Keratinocyte (primary cell): ENCODE results near the gene AQP6.

Experiments used
- EZH2 ChIP-seq: IDR thresholded peaks from one replicate; pipeline ENCODE4 v1.6.1; 2012; ENCODE audit warnings: inconsistent platforms, mild to moderate bottlenecking, low read length, moderate library complexity
- TF ChIP-seq, protein P1 (sequence below), 3 experiments: IDR thresholded peaks in 1 of 3; conservative IDR thresholded peaks in 1 of 3; optimal IDR thresholded peaks in 1 of 3; 2 replicates in 2 of 3; 3 replicates in 1 of 3; pipeline versions ENCODE3 to v1.5.1; 2011; ENCODE audit warnings: low read length in 3 of 3, mild to moderate bottlenecking in 3 of 3, moderate library complexity in 2 of 3, control low read depth in 1 of 3, inconsistent platforms in 1 of 3; ENCODE audit not compliant: insufficient read depth in 2 of 3; ENCODE audit errors: extremely low read depth in 1 of 3

DNA sequence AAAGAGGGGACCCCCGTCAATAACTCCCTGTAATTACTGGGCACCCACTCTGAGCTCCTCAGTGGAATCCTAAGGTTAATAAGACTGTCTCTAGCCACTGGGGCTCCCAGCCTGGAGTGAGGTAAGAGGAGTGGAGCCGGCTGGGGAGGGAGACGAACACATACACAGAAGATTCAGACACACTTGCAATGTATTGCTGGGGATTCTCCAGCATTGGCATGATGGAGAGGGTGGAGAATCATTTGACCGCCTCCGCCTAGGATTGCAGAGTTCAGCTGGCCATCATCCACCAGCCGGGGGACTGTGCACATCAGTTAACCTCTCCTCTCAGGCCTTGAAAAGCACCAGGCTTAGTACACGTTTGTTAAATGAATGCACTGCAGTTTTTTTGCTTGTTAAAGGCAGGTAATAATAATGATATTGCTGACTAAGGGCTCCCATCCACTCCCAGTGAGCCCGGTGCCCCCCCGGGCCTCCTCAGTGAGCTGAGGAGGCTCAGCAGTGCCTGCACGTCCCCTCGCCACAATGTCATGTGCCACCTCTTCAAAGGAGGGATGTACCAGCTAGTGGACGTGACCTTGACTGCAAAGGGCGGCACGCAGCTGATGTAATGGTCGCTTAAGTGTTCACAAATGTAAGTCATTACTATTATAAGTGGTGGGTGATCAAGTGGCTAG lies 48.7 kb upstream of the AQP6 start:
- TF ChIP-seq, protein P1, sequence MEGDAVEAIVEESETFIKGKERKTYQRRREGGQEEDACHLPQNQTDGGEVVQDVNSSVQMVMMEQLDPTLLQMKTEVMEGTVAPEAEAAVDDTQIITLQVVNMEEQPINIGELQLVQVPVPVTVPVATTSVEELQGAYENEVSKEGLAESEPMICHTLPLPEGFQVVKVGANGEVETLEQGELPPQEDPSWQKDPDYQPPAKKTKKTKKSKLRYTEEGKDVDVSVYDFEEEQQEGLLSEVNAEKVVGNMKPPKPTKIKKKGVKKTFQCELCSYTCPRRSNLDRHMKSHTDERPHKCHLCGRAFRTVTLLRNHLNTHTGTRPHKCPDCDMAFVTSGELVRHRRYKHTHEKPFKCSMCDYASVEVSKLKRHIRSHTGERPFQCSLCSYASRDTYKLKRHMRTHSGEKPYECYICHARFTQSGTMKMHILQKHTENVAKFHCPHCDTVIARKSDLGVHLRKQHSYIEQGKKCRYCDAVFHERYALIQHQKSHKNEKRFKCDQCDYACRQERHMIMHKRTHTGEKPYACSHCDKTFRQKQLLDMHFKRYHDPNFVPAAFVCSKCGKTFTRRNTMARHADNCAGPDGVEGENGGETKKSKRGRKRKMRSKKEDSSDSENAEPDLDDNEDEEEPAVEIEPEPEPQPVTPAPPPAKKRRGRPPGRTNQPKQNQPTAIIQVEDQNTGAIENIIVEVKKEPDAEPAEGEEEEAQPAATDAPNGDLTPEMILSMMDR (optimal IDR thresholded peaks at IDR 0.05 in 1 of 3, IDR thresholded peaks at IDR 0.05 in 1 of 3, conservative IDR thresholded peaks at IDR 0.05 in 1 of 3; ENCODE audit: extremely low read depth in 1 of 3, insufficient read depth in 2 of 3, low read length in 3 of 3), result no peak
- TF ChIP-seq EZH2, result no peak
